ENCODE results near the gene MYH11.

- TF ChIP-seq CTCF (IDR thresholded peaks at IDR 0.05; ENCODE audit: poor library complexity, severe bottlenecking) (no peak), REST (IDR thresholded peaks at IDR 0.05; ENCODE audit: borderline replicate concordance) (no peak), TAF1 (IDR thresholded peaks at IDR 0.05; ENCODE audit: low read depth) (no peak), POLR2AphosphoS5 (IDR thresholded peaks at IDR 0.05) (no peak), MXI1 (conservative IDR thresholded peaks at IDR 0.05; ENCODE audit: poor library complexity, severe bottlenecking) (no peak), RAD21 (conservative IDR thresholded peaks at IDR 0.05) (no peak), EZH2 (IDR thresholded peaks at IDR 0.05; ENCODE audit: borderline replicate concordance, insufficient read depth, low read length, poor library complexity, severe bottlenecking) (no peak), SMC3 (conservative IDR thresholded peaks at IDR 0.05; ENCODE audit: poor library complexity) (no peak), EP300 (conservative IDR thresholded peaks at IDR 0.05; ENCODE audit: poor library complexity, severe bottlenecking) (no peak)
Measured at GRCh38 chr16:15906439-15906838, 49.6 kb upstream of the MYH11 start.

All from neural cell (in vitro differentiated cells).